Measurements from ENCODE around the gene CACNA2D3. TPM values are rescaled to one million over a fixed set of nuclear protein-coding genes. Genes with fewer than 3 reads are reported as not detected.

The CACNA2D3 gene
- total and polyA plus RNA-seq, 7 donors: 2.7 to 13.5 (median 9.0) TPM

- H3K27ac ChIP-seq: no peak overlapping the region
- no peaks in the 10 kb centered on the region for H3K4me1 ChIP-seq
- intact Hi-C loops (cut with DNase I): loop anchor here (5.0 to 10.0 kb wide), 2 partner anchors 436 to 443 kb away; no protein-coding TSS in a partner anchor
- no peaks in the 10 kb centered on the region for H3K27me3 ChIP-seq (ENCODE audit: insufficient read depth in 3 of 3, low read length in 2 of 3)
- ATAC-seq: no peak
- H3K36me3 ChIP-seq (ENCODE audit: insufficient read depth in 1 of 2, low read depth in 1 of 2): no peaks in the 10 kb centered on the region
- 91% methylated on average over 5 of the region's 5 CpGs for WGBS, 3 donors
- DNase-seq: no peak
- no peaks in the 10 kb centered on the region for H3K9me3 ChIP-seq
- TF ChIP-seq, protein P1, sequence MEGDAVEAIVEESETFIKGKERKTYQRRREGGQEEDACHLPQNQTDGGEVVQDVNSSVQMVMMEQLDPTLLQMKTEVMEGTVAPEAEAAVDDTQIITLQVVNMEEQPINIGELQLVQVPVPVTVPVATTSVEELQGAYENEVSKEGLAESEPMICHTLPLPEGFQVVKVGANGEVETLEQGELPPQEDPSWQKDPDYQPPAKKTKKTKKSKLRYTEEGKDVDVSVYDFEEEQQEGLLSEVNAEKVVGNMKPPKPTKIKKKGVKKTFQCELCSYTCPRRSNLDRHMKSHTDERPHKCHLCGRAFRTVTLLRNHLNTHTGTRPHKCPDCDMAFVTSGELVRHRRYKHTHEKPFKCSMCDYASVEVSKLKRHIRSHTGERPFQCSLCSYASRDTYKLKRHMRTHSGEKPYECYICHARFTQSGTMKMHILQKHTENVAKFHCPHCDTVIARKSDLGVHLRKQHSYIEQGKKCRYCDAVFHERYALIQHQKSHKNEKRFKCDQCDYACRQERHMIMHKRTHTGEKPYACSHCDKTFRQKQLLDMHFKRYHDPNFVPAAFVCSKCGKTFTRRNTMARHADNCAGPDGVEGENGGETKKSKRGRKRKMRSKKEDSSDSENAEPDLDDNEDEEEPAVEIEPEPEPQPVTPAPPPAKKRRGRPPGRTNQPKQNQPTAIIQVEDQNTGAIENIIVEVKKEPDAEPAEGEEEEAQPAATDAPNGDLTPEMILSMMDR (IDR thresholded peaks at IDR 0.05): no peak
- H3K4me3 ChIP-seq: no peak overlapping the region
These were observed 255.8 kb downstream of the CACNA2D3 start for GRCh38 chr3:54378184-54378583.

- Histone ChIP-seq H3K27ac (no peak overlapping the region), H3K27me3 (ENCODE audit: insufficient read depth in 3 of 3, low read length in 2 of 3) (no peaks in the 10 kb centered on the region), H3K4me3 (no peak overlapping the region), H3K4me1 (no peaks in the 10 kb centered on the region), H3K9me3 (no peaks in the 10 kb centered on the region), H3K36me3 (ENCODE audit: insufficient read depth in 1 of 2, low read depth in 1 of 2) (no peaks in the 10 kb centered on the region)
- ATAC-seq (no peak), DNase-seq (no peak)
- TF ChIP-seq, protein P1 (IDR thresholded peaks at IDR 0.05): no peak
- WGBS, 3 donors: 88 to 97% (median 90%) methylated on average over 1 of the region's 1 CpG
- intact Hi-C loops (cut with DNase I): no loop called here
These were observed 261.9 kb downstream of the CACNA2D3 start for GRCh38 chr3:54384279-54384678.

- H3K27me3 ChIP-seq (ENCODE audit: insufficient read depth in 3 of 3, low read length in 2 of 3): no peaks in the 10 kb centered on the region
- no peaks in the 10 kb centered on the region for H3K36me3 ChIP-seq (ENCODE audit: insufficient read depth in 1 of 2, low read depth in 1 of 2)
- H3K4me1 ChIP-seq: no peaks in the 10 kb centered on the region
- H3K4me3 ChIP-seq: no peak overlapping the region
- no peaks in the 10 kb centered on the region for H3K9me3 ChIP-seq
- ATAC-seq: no peak
- no peak for DNase-seq
- no peak overlapping the region for H3K27ac ChIP-seq
- TF ChIP-seq, protein P1 (IDR thresholded peaks at IDR 0.05): no peak
- intact Hi-C loops (cut with DNase I): no loop called here
- WGBS, 3 donors: 73 to 83% (median 82%) methylated on average over 2 of the region's 2 CpGs
These were observed 268.2 kb downstream of the CACNA2D3 start for GRCh38 chr3:54390582-54390981.

GRCh38 chr3:54393150-54393549 is 270.8 kb downstream of the CACNA2D3 start:
- H3K4me1 ChIP-seq: no peaks in the 10 kb centered on the region
- no peak for DNase-seq
- no peak for ATAC-seq
- TF ChIP-seq, protein P1 (IDR thresholded peaks at IDR 0.05): no peak
- WGBS, 3 donors: 57 to 60% (median 60%) methylated on average over 7 of the region's 7 CpGs
- H3K27me3 ChIP-seq (ENCODE audit: insufficient read depth in 3 of 3, low read length in 2 of 3): no peaks in the 10 kb centered on the region
- intact Hi-C loops (cut with DNase I): no loop called here
- H3K4me3 ChIP-seq: no peak overlapping the region
- H3K36me3 ChIP-seq (ENCODE audit: insufficient read depth in 1 of 2, low read depth in 1 of 2): no peaks in the 10 kb centered on the region
- no peak overlapping the region for H3K27ac ChIP-seq
- no peaks in the 10 kb centered on the region for H3K9me3 ChIP-seq

GRCh38 chr3:54408328-54408727 is 286.0 kb downstream of the CACNA2D3 start:
- ATAC-seq (no peak), DNase-seq (no peak)
- 82 to 93% (median 88%) methylated on average over 2 of the region's 2 CpGs for WGBS, 3 donors
- Histone ChIP-seq H3K36me3 (ENCODE audit: insufficient read depth in 1 of 2, low read depth in 1 of 2) (no peaks in the 10 kb centered on the region), H3K9me3 (peaks cover under 1% of the 10 kb centered on the region), H3K27me3 (ENCODE audit: insufficient read depth in 3 of 3, low read length in 2 of 3) (no peaks in the 10 kb centered on the region), H3K27ac (no peak overlapping the region), H3K4me3 (no peak overlapping the region), H3K4me1 (no peaks in the 10 kb centered on the region)
- TF ChIP-seq, protein P1 (IDR thresholded peaks at IDR 0.05): no peak
- intact Hi-C loops (cut with DNase I): no loop called here

Data from psoas muscle (tissue), 8 donors.